GM23338 (cell line): ENCODE results near the gene BEND6. TPM values are rescaled to one million over a fixed set of nuclear protein-coding genes. Genes with fewer than 3 reads are reported as not detected.

Experiments
- ATAC-seq: fragments of 200-7000 bp; cut with Tn5 transposase; 3 replicates; pipeline ENCODE4 v1.9.1; 2020
- DNase-seq: peaks from one replicate; pipeline ENCODE4 v3.0.0-alpha.2; 2015; ENCODE audit warnings: low spot score
- H2AFZ ChIP-seq: fragments of 200-600 bp; sonication (generic); 2 replicates; pipeline ENCODE4 v1.8.0; 2016; ENCODE audit warnings: antibody characterized with exemption, mild to moderate bottlenecking, moderate library complexity
- H3F3A ChIP-seq: fragments of 200-600 bp; sonication (generic); replicated peaks from 2 replicates; pipeline ENCODE4 v1.8.0; 2017; ENCODE audit warnings: antibody characterized with exemption, mixed run types, low read depth
- H3K27ac ChIP-seq: fragments of 200-600 bp; sonication (generic); 2 replicates; pipeline ENCODE4 v1.6.1; 2016; ENCODE audit warnings: low read depth
- H3K27me3 ChIP-seq: fragments of 200-600 bp; sonication (generic); 2 replicates; pipeline ENCODE4 v1.8.0; 2016; ENCODE audit warnings: mild to moderate bottlenecking, mixed run types, moderate library complexity; ENCODE audit not compliant: insufficient read depth
- H3K36me3 ChIP-seq: fragments of 200-600 bp; sonication (generic); 2 replicates; pipeline ENCODE4 v1.8.0; 2016; ENCODE audit warnings: mild to moderate bottlenecking; ENCODE audit not compliant: insufficient read depth
- H3K4me1 ChIP-seq: fragments of 200-600 bp; sonication (generic); 2 replicates; pipeline ENCODE4 v1.8.0; 2016; ENCODE audit warnings: mild to moderate bottlenecking, moderate library complexity; ENCODE audit not compliant: insufficient read depth
- H3K4me2 ChIP-seq: fragments of 200-600 bp; sonication (generic); 2 replicates; pipeline ENCODE4 v1.7.1; 2017; ENCODE audit warnings: mixed run types
- H3K4me3 ChIP-seq: fragments of 200-600 bp; sonication (generic); 2 replicates; pipeline ENCODE4 v1.6.1; 2016; ENCODE audit warnings: mixed run types
- H3K79me2 ChIP-seq: fragments of 200-600 bp; sonication (generic); replicated peaks from 2 replicates; pipeline ENCODE4 v1.8.0; 2017; ENCODE audit warnings: mild to moderate bottlenecking; ENCODE audit not compliant: insufficient read depth
- H3K9me2 ChIP-seq: fragments of 200-600 bp; sonication (generic); 2 replicates; pipeline ENCODE4 v1.8.0; 2017; ENCODE audit not compliant: insufficient read depth
- H4K20me1 ChIP-seq: fragments of 200-600 bp; sonication (generic); replicated peaks from 2 replicates; pipeline ENCODE4 v1.8.0; 2017; ENCODE audit warnings: mild to moderate bottlenecking; ENCODE audit not compliant: insufficient read depth
- H3K27ac Mint-ChIP-seq: 2 replicates; pipeline ENCODE4 v1.8.0; 2020; ENCODE audit warnings: inconsistent platforms, mild to moderate bottlenecking, moderate library complexity, mixed read lengths
- H3K27me3 Mint-ChIP-seq: 3 replicates; pipeline ENCODE4 v1.8.0; 2022; ENCODE audit warnings: low read depth, mild to moderate bottlenecking, moderate library complexity, mixed read lengths, inconsistent platforms; ENCODE audit not compliant: insufficient read depth, poor library complexity
- H3K36me3 Mint-ChIP-seq: 3 replicates; pipeline ENCODE4 v1.8.0; 2021; ENCODE audit warnings: low read depth, mild to moderate bottlenecking, inconsistent platforms, moderate library complexity, mixed read lengths
- H3K4me1 Mint-ChIP-seq: 3 replicates; pipeline ENCODE4 v1.8.0; 2020; ENCODE audit warnings: mild to moderate bottlenecking, inconsistent platforms, mixed read lengths
- H3K4me3 Mint-ChIP-seq: 3 replicates; pipeline ENCODE4 v1.8.0; 2021; ENCODE audit warnings: moderate library complexity, mild to moderate bottlenecking, inconsistent platforms, mixed read lengths
- H3K9me3 Mint-ChIP-seq: 3 replicates; pipeline ENCODE4 v1.8.0; 2020; ENCODE audit warnings: moderate library complexity, mild to moderate bottlenecking, inconsistent platforms, mixed read lengths
- CREB1 ChIP-seq: fragments of 250-450 bp; sonication (Bioruptor Pico); IDR thresholded peaks from 2 replicates; pipeline ENCODE4 v1.5.0; 2020; ENCODE audit warnings: low read depth, mild to moderate bottlenecking, moderate library complexity
- CTCF ChIP-seq, 2 experiments: fragments of 200-600 bp in 1 of 2; sonication (generic) in 1 of 2; conservative IDR thresholded peaks; 2 replicates each; pipeline versions ENCODE4 v1.5.1 to v1.6.1; 2016 to 2017; ENCODE audit warnings: antibody characterized with exemption in 2 of 2, low read depth in 2 of 2, mild to moderate bottlenecking in 2 of 2, moderate library complexity in 1 of 2
- ETS1 ChIP-seq: IDR thresholded peaks from 2 replicates; pipeline ENCODE4 v1.6.1; 2016; ENCODE audit warnings: antibody characterized with exemption
- EZH2 ChIP-seq: fragments of 200-600 bp; sonication (generic); IDR thresholded peaks from one replicate; pipeline ENCODE4 v1.8.0; 2017; ENCODE audit warnings: antibody characterized with exemption, mild to moderate bottlenecking, low read depth; ENCODE audit not compliant: unreplicated experiment
- EZH2phosphoT487 ChIP-seq: fragments of 200-600 bp; sonication (generic); IDR thresholded peaks from one replicate; pipeline ENCODE4 v1.8.1; 2018; ENCODE audit warnings: antibody characterized with exemption; ENCODE audit not compliant: unreplicated experiment
- JUNB ChIP-seq: IDR thresholded peaks from one replicate; pipeline ENCODE4 v1.6.1; 2016; ENCODE audit warnings: antibody characterized with exemption; ENCODE audit not compliant: unreplicated experiment
- NANOG ChIP-seq: IDR thresholded peaks from 2 replicates; pipeline ENCODE4 v1.6.1; 2016; ENCODE audit warnings: antibody characterized with exemption, borderline replicate concordance
- POLR2AphosphoS5 ChIP-seq: IDR thresholded peaks from 2 replicates; pipeline ENCODE4 v1.6.1; 2016; ENCODE audit warnings: antibody characterized with exemption, low read depth
- REST ChIP-seq: IDR thresholded peaks from one replicate; pipeline ENCODE4 v1.6.1; 2018; ENCODE audit warnings: antibody characterized with exemption; ENCODE audit not compliant: unreplicated experiment
- STAT1 ChIP-seq: IDR thresholded peaks from one replicate; pipeline ENCODE4 v1.6.1; 2016; ENCODE audit warnings: antibody characterized with exemption; ENCODE audit not compliant: unreplicated experiment
- ZNF331 ChIP-seq: fragments of 250-450 bp; sonication (Bioruptor Pico); IDR thresholded peaks from 2 replicates; pipeline ENCODE4 v1.5.0; 2020; ENCODE audit warnings: low read depth, mild to moderate bottlenecking, moderate library complexity
- ZNF462 ChIP-seq: fragments of 250-450 bp; sonication (Bioruptor Pico); IDR thresholded peaks from 2 replicates; pipeline ENCODE4 v1.5.0; 2020; ENCODE audit warnings: mild to moderate bottlenecking, moderate library complexity
- polyA plus RNA-seq: library from polyadenylated mRNA; unstranded; fragments of >200 nt; fragmentation: Nextera tagmentation; extraction: Ambion mirVana; gene quantifications from 2 replicates; pipeline ENCODE4 v1.2.1, GENCODE V29; 2016
- total RNA-seq: library from RNA; depleted of rRNA; stranded (reverse); fragments of >200 nt; shearing (Covaris generic); gene quantifications from 2 replicates; pipeline ENCODE4 v1.2.3, GENCODE V29; 2014

Gene BEND6
- total and polyA plus RNA-seq, 2 experiments from 2014 or later, result 6.0 to 6.7 TPM

GRCh38 chr6:56959938-56960337, 5.0 kb downstream of the BEND6 start (continued):
- TF ChIP-seq CREB1 (CRISPR knock-in tag), result no peak
- no peak for TF ChIP-seq ETS1
- TF ChIP-seq CTCF (conservative IDR thresholded peaks at IDR 0.05; ENCODE audit: low read depth in 2 of 2), result no peak
- TF ChIP-seq EZH2, result no peak
- TF ChIP-seq POLR2AphosphoS5, result no peak
- no peak for TF ChIP-seq REST
- no peak for TF ChIP-seq NANOG
- no peak for TF ChIP-seq STAT1

- no peak for DNase-seq
- peaks cover 8% of the 10 kb centered on the region for H3K4me1 Mint-ChIP-seq
- Histone ChIP-seq H3K79me2 (no peaks in the 10 kb centered on the region), H3K4me3 (no peak overlapping the region), H3K27me3 (peaks cover 7% of the 10 kb centered on the region), H3K4me1 (peaks cover 9% of the 10 kb centered on the region), H2AFZ (no peak overlapping the region), H3K36me3 (no peaks in the 10 kb centered on the region), H3K9me2 (no peaks in the 10 kb centered on the region), H3F3A (0 out of 2 replicates have a peak, but pooled peaks cover 4% of the 10 kb centered on the region), H4K20me1 (no peaks in the 10 kb centered on the region; the same call in 1 of the 2 replicates), H3K27ac (no peak overlapping the region), H3K4me2 (no peak overlapping the region)
- peaks cover 2% of the 10 kb centered on the region for H3K27me3 Mint-ChIP-seq
- no peak overlapping the region for H3K27ac Mint-ChIP-seq
- H3K4me3 Mint-ChIP-seq, result no peak overlapping the region
- no peaks in the 10 kb centered on the region for H3K36me3 Mint-ChIP-seq
- no peak for ATAC-seq
- H3K9me3 Mint-ChIP-seq, result no peaks in the 10 kb centered on the region
- no peak for TF ChIP-seq ZNF331 (CRISPR knock-in tag)
- no peak for TF ChIP-seq ZNF462 (CRISPR knock-in tag)
- no peak for TF ChIP-seq JUNB
- no peak for TF ChIP-seq NANOG
- TF ChIP-seq ETS1, result no peak
- no peak for TF ChIP-seq EZH2phosphoT487
- no peak for TF ChIP-seq POLR2AphosphoS5
- TF ChIP-seq STAT1, result no peak
Measured at GRCh38 chr6:56961151-56961550, 6.2 kb downstream of the BEND6 start.
